Spleen (tissue), 7 donors: ENCODE results near the gene RTN4R.
"Not testable (repeated sequence)": the region's sequence is repeated elsewhere in the genome, so short reads cannot be mapped to it uniquely, and the experiment has no call there.

Experiments used
- POLR2A ChIP-seq, 3 donors: fragments of 450-650 bp; IDR thresholded peaks; one replicate each; pipeline ENCODE4 v1.5.1; 2017; ENCODE audit warnings: antibody characterized with exemption in 3 of 3, mild to moderate bottlenecking in 1 of 3
- TF ChIP-seq, protein P1 (sequence below), 11 experiments: fragments of 200-600 bp in 7 of 11; fragments of 450-650 bp in 4 of 11; sonication (generic) in 4 of 11; IDR thresholded peaks in 8 of 11; conservative IDR thresholded peaks in 3 of 11; 1 replicate in 7 of 11; 2 replicates in 4 of 11; pipeline versions ENCODE4 v1.4.0 to v1.8.0; 2016 to 2021; ENCODE audit warnings: antibody characterized with exemption in 11 of 11, inconsistent platforms in 4 of 11, mild to moderate bottlenecking in 1 of 11
- donor health status: DM: no; HTN: no; CAD: no; lungs with moderate emphysema.
- donor health status: DM: no; HTN: no; CAD: no.
- donor health status: DM: no; HTN: no; CAD: no.

DNA sequence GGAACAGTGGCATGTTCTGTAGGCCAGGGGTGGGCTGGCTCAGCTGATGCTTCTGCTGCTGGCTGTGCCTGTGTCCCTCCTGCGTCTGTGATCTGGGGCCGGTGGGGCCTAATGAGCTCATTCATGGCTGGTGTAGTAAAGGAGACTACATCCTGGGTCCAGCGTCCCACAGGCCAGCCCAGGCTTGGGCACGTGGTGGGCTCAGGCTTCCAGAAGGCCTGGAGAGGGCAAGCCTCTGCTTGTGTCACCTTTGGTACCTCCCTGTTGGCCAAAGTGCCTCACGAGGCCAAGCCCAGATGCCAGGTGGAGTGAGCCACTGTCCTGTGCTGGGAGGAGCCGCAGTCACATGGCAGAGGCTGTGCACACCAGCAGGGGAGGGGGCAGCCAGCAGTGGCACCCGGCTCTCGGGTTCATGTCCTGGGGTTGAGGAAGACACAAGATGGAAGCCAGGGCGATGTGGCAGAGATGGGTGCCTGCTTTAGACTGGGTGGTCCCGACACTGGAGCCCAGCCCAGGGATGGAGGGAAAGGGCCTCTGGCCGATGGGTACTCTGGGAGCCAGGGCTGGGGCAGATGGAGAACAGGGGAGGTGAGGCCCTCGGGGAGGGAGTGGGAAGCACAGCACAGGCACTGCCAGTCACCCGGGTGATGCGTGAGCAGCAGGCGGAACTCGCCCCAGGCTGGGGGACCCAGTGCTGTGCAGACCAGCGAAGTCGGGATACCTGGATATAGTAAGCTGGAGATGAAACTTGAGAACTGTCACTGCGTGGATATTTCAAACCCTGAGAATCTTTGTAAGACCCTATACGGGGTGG lies 43.3 kb upstream of the RTN4R start:
- TF ChIP-seq, protein P1, sequence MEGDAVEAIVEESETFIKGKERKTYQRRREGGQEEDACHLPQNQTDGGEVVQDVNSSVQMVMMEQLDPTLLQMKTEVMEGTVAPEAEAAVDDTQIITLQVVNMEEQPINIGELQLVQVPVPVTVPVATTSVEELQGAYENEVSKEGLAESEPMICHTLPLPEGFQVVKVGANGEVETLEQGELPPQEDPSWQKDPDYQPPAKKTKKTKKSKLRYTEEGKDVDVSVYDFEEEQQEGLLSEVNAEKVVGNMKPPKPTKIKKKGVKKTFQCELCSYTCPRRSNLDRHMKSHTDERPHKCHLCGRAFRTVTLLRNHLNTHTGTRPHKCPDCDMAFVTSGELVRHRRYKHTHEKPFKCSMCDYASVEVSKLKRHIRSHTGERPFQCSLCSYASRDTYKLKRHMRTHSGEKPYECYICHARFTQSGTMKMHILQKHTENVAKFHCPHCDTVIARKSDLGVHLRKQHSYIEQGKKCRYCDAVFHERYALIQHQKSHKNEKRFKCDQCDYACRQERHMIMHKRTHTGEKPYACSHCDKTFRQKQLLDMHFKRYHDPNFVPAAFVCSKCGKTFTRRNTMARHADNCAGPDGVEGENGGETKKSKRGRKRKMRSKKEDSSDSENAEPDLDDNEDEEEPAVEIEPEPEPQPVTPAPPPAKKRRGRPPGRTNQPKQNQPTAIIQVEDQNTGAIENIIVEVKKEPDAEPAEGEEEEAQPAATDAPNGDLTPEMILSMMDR (IDR thresholded peaks at IDR 0.05 in 8 of 11, conservative IDR thresholded peaks at IDR 0.05 in 3 of 11): not testable (repeated sequence)
- not testable (repeated sequence) for TF ChIP-seq POLR2A (IDR thresholded peaks at IDR 0.05)
